ENCODE results near the gene ANKRD45.
"Not testable (repeated sequence)": the region's sequence is repeated elsewhere in the genome, so short reads cannot be mapped to it uniquely, and the experiment has no call there.

The ANKRD45 gene

DNA sequence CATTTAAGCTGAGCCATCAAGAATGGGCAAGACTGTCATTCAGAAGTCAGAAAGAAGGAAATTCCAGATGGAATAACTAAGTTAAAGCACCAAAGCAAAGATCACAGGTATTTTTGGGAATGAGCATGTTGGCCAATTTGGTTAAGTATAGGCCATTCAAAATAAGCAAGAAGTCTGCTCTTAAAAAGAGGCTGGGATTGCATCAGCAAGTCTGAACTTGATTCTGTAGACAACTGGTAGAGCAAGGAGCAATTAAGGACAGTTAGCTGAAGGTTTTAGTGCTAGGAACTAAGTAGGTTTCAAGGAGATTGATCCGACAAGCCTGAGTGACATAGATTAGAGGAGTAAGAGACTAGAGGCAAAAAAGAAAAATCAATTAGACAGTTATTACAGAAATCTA lies 8.4 kb downstream of the ANKRD45 start:
- no peak overlapping the region for H3K27ac ChIP-seq
- TF ChIP-seq CTCF (conservative IDR thresholded peaks at IDR 0.05) (no peak), ZFX (IDR thresholded peaks at IDR 0.05) (no peak)

DNA sequence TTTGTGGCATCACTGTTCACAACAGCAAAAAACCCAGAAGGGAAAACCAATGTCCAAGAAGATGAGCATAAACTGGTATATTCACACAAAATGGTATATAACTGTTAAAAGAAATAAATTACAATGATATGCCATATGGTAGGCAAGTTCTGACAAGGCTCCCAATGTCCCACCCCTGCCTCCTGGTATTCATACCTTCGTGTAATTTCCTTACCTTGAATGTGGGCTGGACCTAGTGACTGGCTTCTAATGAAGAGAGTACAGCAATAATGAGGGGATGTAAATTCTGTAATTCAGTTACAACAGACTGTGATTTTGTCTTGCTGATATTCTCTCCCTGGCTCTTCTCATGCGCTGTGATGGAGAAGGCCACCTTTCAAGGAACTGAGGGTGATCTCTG lies 9.3 kb downstream of the ANKRD45 start:
- H3K27ac ChIP-seq = no peak overlapping the region
- no peak for TF ChIP-seq CTCF (conservative IDR thresholded peaks at IDR 0.05)
- no peak for TF ChIP-seq ZFX (IDR thresholded peaks at IDR 0.05)

- TF ChIP-seq ZFX (IDR thresholded peaks at IDR 0.05) = no peak
- no peak for TF ChIP-seq CTCF (conservative IDR thresholded peaks at IDR 0.05)
Measured at GRCh38 chr1:173648880-173649605, 20.6 kb downstream of the ANKRD45 start.

GRCh38 chr1:173646656-173647055 lies 23.0 kb downstream of the ANKRD45 start:
- no peak overlapping the region for H3K27ac ChIP-seq
- no peak for TF ChIP-seq ZFX (IDR thresholded peaks at IDR 0.05)
- TF ChIP-seq CTCF (conservative IDR thresholded peaks at IDR 0.05) = no peak

More at GRCh38 chr1:173648880-173649605, 20.6 kb downstream of the ANKRD45 start:
- H3K27ac ChIP-seq = no peak overlapping the region

- not testable (repeated sequence) for H3K27ac ChIP-seq
Measured at GRCh38 chr1:173642450-173643139, 27.1 kb downstream of the ANKRD45 start.

DNA sequence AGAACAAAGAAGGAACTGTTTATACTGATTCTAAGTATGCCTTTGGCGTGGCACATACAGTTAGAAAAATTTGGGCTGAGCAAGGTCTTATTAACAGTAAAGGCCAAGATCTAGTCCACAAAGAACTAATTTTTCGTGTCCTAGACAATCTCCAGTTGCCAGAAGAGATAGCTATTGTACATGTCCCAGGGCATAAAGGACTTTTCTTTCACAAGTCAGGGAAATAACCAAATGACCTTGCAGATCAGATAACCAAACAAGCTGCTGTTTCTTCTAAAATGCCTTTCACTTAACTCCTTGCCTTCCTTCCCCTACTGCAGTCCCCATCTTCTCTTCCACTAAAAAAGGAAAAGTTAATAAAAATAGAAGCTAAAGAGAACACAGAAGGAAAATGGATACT lies 30.5 kb downstream of the ANKRD45 start:
- TF ChIP-seq ZFX (IDR thresholded peaks at IDR 0.05) = no peak
- H3K27ac ChIP-seq = no peak overlapping the region

- TF ChIP-seq CTCF (conservative IDR thresholded peaks at IDR 0.05) = no peak
- no peak for TF ChIP-seq ZFX (IDR thresholded peaks at IDR 0.05)
- no peak overlapping the region for H3K27ac ChIP-seq
Measured at GRCh38 chr1:173638043-173639021, 31.3 kb downstream of the ANKRD45 start.

DNA sequence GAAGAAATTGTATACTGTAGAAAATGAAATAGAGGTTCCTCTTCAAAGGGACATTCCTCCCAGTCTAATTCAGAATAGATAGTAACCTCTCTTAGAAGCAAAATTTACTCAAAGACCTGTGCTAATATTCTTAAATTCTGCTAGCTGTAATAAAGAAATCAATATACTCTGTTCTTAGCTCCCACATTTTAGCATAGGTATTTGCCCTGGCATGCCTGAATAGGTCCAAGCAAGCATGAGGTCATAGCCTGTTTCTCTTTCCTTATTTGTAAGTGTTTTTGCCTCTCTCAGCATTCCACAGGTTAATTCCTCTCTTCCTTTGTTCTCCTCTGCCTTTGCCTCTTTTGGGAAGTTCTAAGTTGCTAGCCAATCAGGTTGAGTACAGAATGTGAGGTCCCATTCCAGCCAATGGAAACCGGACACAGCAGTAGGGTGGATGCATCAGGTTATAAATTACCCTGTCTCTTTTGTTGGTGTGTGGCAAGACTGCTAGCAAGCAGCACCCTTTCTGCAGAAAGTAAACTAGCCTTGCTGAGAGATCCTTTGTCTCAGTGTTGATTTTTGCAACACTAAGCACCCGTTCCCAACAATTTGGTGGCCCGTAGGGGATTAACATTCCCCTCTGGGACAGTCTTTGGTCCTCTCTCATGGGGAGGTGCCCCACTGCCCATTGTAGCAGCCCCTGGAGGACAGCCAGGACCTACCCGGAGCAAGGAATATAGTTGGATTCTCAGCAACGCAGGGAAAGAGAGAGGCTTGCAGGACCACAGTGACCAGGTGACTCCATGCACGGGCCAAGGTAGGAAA lies 32.2 kb downstream of the ANKRD45 start:
- H3K27ac ChIP-seq = not testable (repeated sequence)
